Osteoblast (primary cell): Measurements from ENCODE around the gene ARHGAP6. TPM values are rescaled to one million over a fixed set of nuclear protein-coding genes. Genes with fewer than 3 reads are reported as not detected.
A peak's percentile ranks its signal among the peaks of the same experiment; 100 is the strongest.

Experiments
- DNase-seq: peaks from one replicate; pipeline ENCODE4 v3.0.0; 2011; ENCODE audit warnings: low spot score, mixed read lengths; ENCODE audit not compliant: insufficient read length; ENCODE audit errors: missing footprints
- H2AFZ ChIP-seq: 2 replicates; pipeline ENCODE4 v1.6.0; 2011; ENCODE audit warnings: mild to moderate bottlenecking, low read length
- H3K27ac ChIP-seq: 2 replicates; pipeline ENCODE4 v1.5.1; 2011; ENCODE audit warnings: mild to moderate bottlenecking, low read depth, low read length, moderate library complexity
- H3K27me3 ChIP-seq: 2 replicates; pipeline ENCODE4 v1.6.0; 2012; ENCODE audit warnings: mild to moderate bottlenecking, control low read depth, inconsistent platforms, low read length, moderate library complexity; ENCODE audit not compliant: insufficient read depth
- H3K36me3 ChIP-seq: 2 replicates; pipeline ENCODE4 v1.5.1; 2011; ENCODE audit warnings: mild to moderate bottlenecking, low read length, control low read depth, moderate library complexity; ENCODE audit not compliant: insufficient read depth
- H3K4me1 ChIP-seq: 2 replicates; pipeline ENCODE4 v1.5.1; 2011; ENCODE audit warnings: mild to moderate bottlenecking, low read length, control low read depth, moderate library complexity; ENCODE audit not compliant: insufficient read depth
- H3K4me2 ChIP-seq: 2 replicates; pipeline ENCODE4 v1.6.0; 2011; ENCODE audit warnings: mild to moderate bottlenecking, low read length; ENCODE audit not compliant: insufficient read depth
- H3K4me3 ChIP-seq: fragments of 200-600 bp; sonication (generic); 3 replicates; pipeline ENCODE4 v1.5.1; 2012; ENCODE audit warnings: mild to moderate bottlenecking, low read length, inconsistent platforms; ENCODE audit not compliant: insufficient read depth
- H3K79me2 ChIP-seq: 2 replicates; pipeline ENCODE4 v1.6.0; 2012; ENCODE audit warnings: mild to moderate bottlenecking, low read length, control low read depth, inconsistent platforms; ENCODE audit not compliant: insufficient read depth
- H3K9me3 ChIP-seq: 2 replicates; pipeline ENCODE4 v1.5.1; 2011; ENCODE audit warnings: low read depth, low read length, control low read depth
- H4K20me1 ChIP-seq: 2 replicates; pipeline ENCODE4 v1.6.0; 2012; ENCODE audit warnings: mild to moderate bottlenecking, low read length, control low read depth; ENCODE audit not compliant: insufficient read depth
- total RNA-seq: library from RNA; depleted of rRNA; stranded (reverse); fragments of >200 nt; gene quantifications from 2 replicates; pipeline ENCODE4 v1.2.3, GENCODE V29; 2012
- TF ChIP-seq, protein P1 (sequence below): IDR thresholded peaks from 2 replicates; pipeline ENCODE4 v1.5.1; 2011; ENCODE audit warnings: mild to moderate bottlenecking, low read depth, low read length, moderate library complexity; ENCODE audit errors: extremely low read depth

ARHGAP6 gene
- total RNA-seq, 1 donor: 2.2 TPM

DNA sequence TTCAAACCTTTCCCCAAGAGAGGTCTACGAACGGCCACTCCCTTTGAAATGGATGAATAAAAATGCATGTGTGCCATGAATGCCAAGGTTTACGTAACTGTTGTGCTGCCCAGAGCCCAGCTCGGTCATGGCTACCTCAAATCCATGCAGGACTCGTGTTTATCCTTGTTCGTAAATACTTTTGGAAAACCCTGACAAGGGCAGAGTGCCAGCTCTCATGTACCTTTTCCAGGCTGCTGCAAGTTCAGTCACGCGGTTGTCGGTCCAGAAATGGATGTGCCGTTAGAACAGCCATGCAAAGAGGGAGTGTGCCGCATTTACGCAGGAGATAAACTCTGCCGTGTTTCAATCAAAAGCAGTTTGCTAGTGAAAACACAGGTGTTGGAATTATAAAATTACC, 249.1 kb downstream of the ARHGAP6 start:
- Histone ChIP-seq H3K4me3 (peak overlapping the region; percentile 38), H4K20me1 (no peaks in the 10 kb centered on the region), H2AFZ (no peak overlapping the region), H3K36me3 (no peaks in the 10 kb centered on the region), H3K4me2 (peak overlapping the region; percentile 31), H3K4me1 (peaks cover 11% of the 10 kb centered on the region), H3K79me2 (no peaks in the 10 kb centered on the region), H3K9me3 (no peaks in the 10 kb centered on the region), H3K27ac (no peak overlapping the region), H3K27me3 (no peaks in the 10 kb centered on the region)
- DNase-seq: no peak
- TF ChIP-seq, protein P1, sequence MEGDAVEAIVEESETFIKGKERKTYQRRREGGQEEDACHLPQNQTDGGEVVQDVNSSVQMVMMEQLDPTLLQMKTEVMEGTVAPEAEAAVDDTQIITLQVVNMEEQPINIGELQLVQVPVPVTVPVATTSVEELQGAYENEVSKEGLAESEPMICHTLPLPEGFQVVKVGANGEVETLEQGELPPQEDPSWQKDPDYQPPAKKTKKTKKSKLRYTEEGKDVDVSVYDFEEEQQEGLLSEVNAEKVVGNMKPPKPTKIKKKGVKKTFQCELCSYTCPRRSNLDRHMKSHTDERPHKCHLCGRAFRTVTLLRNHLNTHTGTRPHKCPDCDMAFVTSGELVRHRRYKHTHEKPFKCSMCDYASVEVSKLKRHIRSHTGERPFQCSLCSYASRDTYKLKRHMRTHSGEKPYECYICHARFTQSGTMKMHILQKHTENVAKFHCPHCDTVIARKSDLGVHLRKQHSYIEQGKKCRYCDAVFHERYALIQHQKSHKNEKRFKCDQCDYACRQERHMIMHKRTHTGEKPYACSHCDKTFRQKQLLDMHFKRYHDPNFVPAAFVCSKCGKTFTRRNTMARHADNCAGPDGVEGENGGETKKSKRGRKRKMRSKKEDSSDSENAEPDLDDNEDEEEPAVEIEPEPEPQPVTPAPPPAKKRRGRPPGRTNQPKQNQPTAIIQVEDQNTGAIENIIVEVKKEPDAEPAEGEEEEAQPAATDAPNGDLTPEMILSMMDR: no peak

DNA sequence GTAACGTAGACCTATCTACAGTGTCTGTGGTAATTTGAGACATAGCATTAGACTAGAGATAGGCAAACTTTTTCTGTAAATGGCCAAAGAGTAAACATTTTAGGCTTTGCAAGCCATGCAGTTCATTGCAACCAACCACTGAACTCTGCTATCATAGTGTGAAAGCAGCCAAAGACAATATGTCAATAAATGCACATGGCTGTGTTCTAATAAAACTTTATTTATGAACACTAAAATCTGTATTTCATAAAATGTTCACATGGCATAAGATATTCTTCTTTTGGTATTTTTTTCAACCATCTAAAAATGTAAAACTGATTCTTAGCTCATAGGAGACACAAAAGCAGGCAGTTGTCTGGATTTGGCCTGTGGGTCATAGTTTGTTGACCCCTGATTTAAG, 251.6 kb downstream of the ARHGAP6 start:
- Histone ChIP-seq H3K4me1 (peaks cover 11% of the 10 kb centered on the region), H3K4me3 (no peak overlapping the region), H3K4me2 (no peak overlapping the region), H3K27me3 (no peaks in the 10 kb centered on the region), H3K9me3 (no peaks in the 10 kb centered on the region), H3K27ac (no peak overlapping the region), H2AFZ (no peak overlapping the region), H3K79me2 (no peaks in the 10 kb centered on the region), H3K36me3 (no peaks in the 10 kb centered on the region), H4K20me1 (no peaks in the 10 kb centered on the region)
- no peak for DNase-seq
- TF ChIP-seq, protein P1: no peak

DNA sequence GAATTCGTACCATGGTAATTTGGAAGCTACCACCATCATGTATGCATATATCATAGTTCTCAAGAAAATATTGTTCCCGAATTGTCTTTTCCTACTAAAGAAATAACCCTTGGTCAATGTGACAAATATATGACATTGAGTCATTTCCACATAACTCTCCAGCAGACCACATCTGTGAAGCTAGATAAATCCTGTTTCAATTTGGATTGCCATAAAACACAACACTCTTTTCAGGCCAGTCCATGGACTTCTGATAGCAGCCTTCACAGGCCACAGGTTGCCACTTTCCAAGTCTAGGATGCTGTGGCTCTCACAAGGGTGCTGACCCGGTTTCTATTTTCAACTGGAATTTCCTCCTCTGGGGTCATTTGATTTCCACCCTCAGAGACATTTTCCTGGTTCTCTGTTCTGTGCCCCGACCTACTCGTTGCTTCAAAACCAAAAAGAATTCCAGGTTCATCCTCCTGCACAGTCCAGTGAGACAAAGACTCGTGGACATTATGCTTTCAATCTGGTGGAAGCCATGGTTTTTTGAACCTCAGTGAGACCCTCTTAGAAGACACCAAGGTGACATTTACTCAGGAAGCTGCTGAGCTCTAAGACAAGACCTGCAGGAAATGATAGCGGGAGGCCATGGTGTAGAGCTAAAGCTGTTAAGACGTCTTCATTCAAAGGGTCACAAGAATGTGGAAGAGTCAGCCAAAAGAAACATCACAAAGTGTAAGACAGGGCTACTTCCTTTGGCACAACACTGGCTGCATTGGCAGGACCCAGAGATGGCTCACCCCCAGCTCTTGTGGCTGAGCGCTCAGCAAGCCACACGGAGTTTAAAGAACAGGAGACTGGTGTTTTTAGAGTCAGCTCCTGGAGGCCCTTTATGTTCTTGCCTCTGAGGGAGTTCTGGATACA, 252.8 kb downstream of the ARHGAP6 start:
- no peaks in the 10 kb centered on the region for H3K27me3 ChIP-seq
- H3K27ac ChIP-seq: no peak overlapping the region
- no peaks in the 10 kb centered on the region for H3K9me3 ChIP-seq
- H3K4me1 ChIP-seq: peaks cover 13% of the 10 kb centered on the region
- H3K79me2 ChIP-seq: no peaks in the 10 kb centered on the region
- H3K4me3 ChIP-seq: no peak overlapping the region
- peak overlapping the region; percentile 19 for H2AFZ ChIP-seq
- H4K20me1 ChIP-seq: no peaks in the 10 kb centered on the region
- no peak for DNase-seq
- H3K4me2 ChIP-seq: no peak overlapping the region
- no peaks in the 10 kb centered on the region for H3K36me3 ChIP-seq
- TF ChIP-seq, protein P1: no peak

DNA sequence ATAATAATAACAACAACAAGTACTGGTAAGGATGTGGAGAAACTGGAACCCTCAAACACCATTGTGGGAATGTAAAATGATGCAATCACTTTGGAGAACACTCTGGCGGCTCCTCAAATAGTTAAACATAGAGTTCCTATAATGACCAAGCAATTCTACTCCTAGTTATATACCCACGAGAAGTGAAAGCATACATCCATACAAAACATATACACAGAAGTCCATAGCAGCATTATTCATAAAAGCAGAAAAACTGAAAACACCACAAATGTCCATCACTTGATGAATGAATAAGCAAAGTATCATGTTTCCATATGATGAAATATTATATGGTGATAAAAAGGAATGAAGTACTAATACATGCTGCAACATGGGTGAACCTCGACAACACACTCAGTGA, 255.8 kb downstream of the ARHGAP6 start:
- Histone ChIP-seq H3K27me3 (no peaks in the 10 kb centered on the region), H3K4me3 (no peak overlapping the region), H3K27ac (no peak overlapping the region), H3K9me3 (no peaks in the 10 kb centered on the region), H2AFZ (no peak overlapping the region), H3K79me2 (no peaks in the 10 kb centered on the region), H3K4me2 (no peak overlapping the region), H3K4me1 (peaks cover 19% of the 10 kb centered on the region), H3K36me3 (no peaks in the 10 kb centered on the region), H4K20me1 (no peaks in the 10 kb centered on the region)
- TF ChIP-seq, protein P1: no peak
- no peak for DNase-seq
